ENCODE measurements around the gene ICA1.

GRCh38 chr7:8112685-8113084 is 149.3 kb downstream of the ICA1 start:
- TF ChIP-seq CTCF (IDR thresholded peaks at IDR 0.05) = no peak
- TF ChIP-seq POLR2A (IDR thresholded peaks at IDR 0.05) = no peak
- TF ChIP-seq POLR2AphosphoS5 (IDR thresholded peaks at IDR 0.05) = no peak

Data from breast epithelium (tissue), 3 donors.